Retinal pigment epithelial cell (primary cell): ENCODE data around the gene TMCC1.

Source experiments
- DNase-seq: peaks from one replicate; pipeline ENCODE4 v3.0.0-alpha.2; 2010; ENCODE audit warnings: low read depth
- H3K4me3 ChIP-seq: 2 replicates; pipeline ENCODE4 v1.5.1; 2011; ENCODE audit warnings: mild to moderate bottlenecking, low read length, control low read depth, moderate library complexity
- TF ChIP-seq, protein P1 (sequence below): conservative IDR thresholded peaks from 2 replicates; pipeline ENCODE4 v1.5.1; 2011; ENCODE audit warnings: low read depth, low read length, control low read depth, inconsistent platforms

TMCC1 gene

GRCh38 chr3:129855170-129855831 is 38.2 kb downstream of the TMCC1 start:
- TF ChIP-seq, protein P1, sequence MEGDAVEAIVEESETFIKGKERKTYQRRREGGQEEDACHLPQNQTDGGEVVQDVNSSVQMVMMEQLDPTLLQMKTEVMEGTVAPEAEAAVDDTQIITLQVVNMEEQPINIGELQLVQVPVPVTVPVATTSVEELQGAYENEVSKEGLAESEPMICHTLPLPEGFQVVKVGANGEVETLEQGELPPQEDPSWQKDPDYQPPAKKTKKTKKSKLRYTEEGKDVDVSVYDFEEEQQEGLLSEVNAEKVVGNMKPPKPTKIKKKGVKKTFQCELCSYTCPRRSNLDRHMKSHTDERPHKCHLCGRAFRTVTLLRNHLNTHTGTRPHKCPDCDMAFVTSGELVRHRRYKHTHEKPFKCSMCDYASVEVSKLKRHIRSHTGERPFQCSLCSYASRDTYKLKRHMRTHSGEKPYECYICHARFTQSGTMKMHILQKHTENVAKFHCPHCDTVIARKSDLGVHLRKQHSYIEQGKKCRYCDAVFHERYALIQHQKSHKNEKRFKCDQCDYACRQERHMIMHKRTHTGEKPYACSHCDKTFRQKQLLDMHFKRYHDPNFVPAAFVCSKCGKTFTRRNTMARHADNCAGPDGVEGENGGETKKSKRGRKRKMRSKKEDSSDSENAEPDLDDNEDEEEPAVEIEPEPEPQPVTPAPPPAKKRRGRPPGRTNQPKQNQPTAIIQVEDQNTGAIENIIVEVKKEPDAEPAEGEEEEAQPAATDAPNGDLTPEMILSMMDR = no peak
- DNase-seq = no peak
- H3K4me3 ChIP-seq = no peak overlapping the region

- no peak for DNase-seq
- TF ChIP-seq, protein P1 = no peak
- no peak overlapping the region for H3K4me3 ChIP-seq
These were observed 39.1 kb downstream of the TMCC1 start for GRCh38 chr3:129854460-129854859.

DNA sequence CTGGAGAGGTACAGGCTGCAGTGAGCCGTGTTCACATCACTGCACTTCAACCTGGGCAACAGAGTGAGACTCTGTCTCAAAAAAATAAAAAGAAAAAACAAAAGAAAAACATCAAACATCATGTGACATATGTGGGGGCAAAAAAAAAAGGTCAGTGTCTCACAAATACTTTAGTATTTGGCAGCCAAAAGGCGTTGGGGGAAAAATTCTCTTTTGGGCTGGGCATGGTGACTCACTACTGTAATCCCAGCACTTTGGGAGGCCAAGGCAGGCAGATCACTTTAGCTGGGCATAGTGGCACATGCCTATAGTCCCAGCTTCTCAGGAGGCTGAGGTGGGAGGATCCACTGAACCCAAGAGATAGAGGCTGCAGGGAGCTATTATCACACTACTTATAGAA is 47.6 kb downstream of the TMCC1 start:
- H3K4me3 ChIP-seq = no peak overlapping the region
- no peak for DNase-seq
- TF ChIP-seq, protein P1 = no peak

- no peak for DNase-seq
- TF ChIP-seq, protein P1 = no peak
- H3K4me3 ChIP-seq = no peak overlapping the region
These were observed 52.7 kb downstream of the TMCC1 start for GRCh38 chr3:129840707-129841360.

GRCh38 chr3:129838086-129838485 is 55.4 kb downstream of the TMCC1 start:
- no peak for DNase-seq
- TF ChIP-seq, protein P1 = no peak
- no peak overlapping the region for H3K4me3 ChIP-seq

GRCh38 chr3:129837065-129837642 is 56.4 kb downstream of the TMCC1 start:
- TF ChIP-seq, protein P1 = no peak

More at GRCh38 chr3:129837065-129837642, 56.4 kb downstream of the TMCC1 start:
- H3K4me3 ChIP-seq = no peak overlapping the region
- DNase-seq = peak; percentile 51
